Uterus (tissue), 4 donors: Measurements from ENCODE around the gene BEND6. TPM values are rescaled to one million over a fixed set of nuclear protein-coding genes. Genes with fewer than 3 reads are reported as not detected.
A peak's percentile ranks its signal among the peaks of the same experiment; 100 is the strongest.

Experiments
- DNase-seq, 2 donors: peaks; one replicate each; pipeline ENCODE4 v3.0.0-alpha.2; 2019 to 2020
- H3K27ac ChIP-seq, 2 donors: fragments of 200-600 bp; sonication (generic); 1 replicate in 1 of 2; 2 replicates in 1 of 2; pipeline ENCODE4 v1.5.1; 2016 to 2018
- H3K27me3 ChIP-seq, 2 donors: fragments of 200-600 bp; sonication (generic); one replicate each; pipeline ENCODE4 v1.5.1; 2018 to 2019; ENCODE audit warnings: control low read depth in 1 of 2
- H3K36me3 ChIP-seq, 2 donors: fragments of 200-600 bp; sonication (generic); one replicate each; pipeline ENCODE4 v1.5.1; 2019; ENCODE audit warnings: control low read depth in 1 of 2
- H3K4me1 ChIP-seq, 2 donors: fragments of 200-600 bp; sonication (generic); one replicate each; pipeline ENCODE4 v1.5.1; 2018 to 2019; ENCODE audit warnings: control low read depth in 1 of 2
- H3K4me3 ChIP-seq, 2 donors: fragments of 200-600 bp; sonication (generic); 1 replicate in 1 of 2; 2 replicates in 1 of 2; pipeline ENCODE4 v1.5.1; 2018 to 2019; ENCODE audit warnings: mild to moderate bottlenecking in 1 of 2
- H3K9me3 ChIP-seq, 2 donors: fragments of 200-600 bp; sonication (generic); one replicate each; pipeline ENCODE4 v1.5.1; 2019; ENCODE audit warnings: control low read depth in 1 of 2
- POLR2A ChIP-seq, 2 donors: fragments of 450-650 bp; IDR thresholded peaks; one replicate each; pipeline ENCODE4 v1.6.1; 2016; ENCODE audit warnings: antibody characterized with exemption in 2 of 2, mild to moderate bottlenecking in 1 of 2, moderate library complexity in 1 of 2
- intact Hi-C: fragments of 100-400 bp; cut with DNase I; formaldehyde crosslinking; loops from one replicate; pipeline ENCODE4 v1.15.1; 2023; ENCODE audit warnings: low total_unique reads
- total RNA-seq, 4 donors: library from RNA; depleted of rRNA in 3 of 4; stranded (reverse); fragments of >200 nt in 3 of 4; gene quantifications; one replicate each; pipeline versions ENCODE4 v1.1.0 to v1.2.4, GENCODE V29; 2014 to 2023
- TF ChIP-seq, protein P1 (sequence below), 4 experiments: fragments of 200-600 bp in 2 of 4; fragments of 450-650 bp in 2 of 4; sonication (generic) in 2 of 4; IDR thresholded peaks; one replicate each; pipeline ENCODE4 v1.5.1; 2016 to 2019; ENCODE audit warnings: antibody characterized with exemption in 4 of 4, mild to moderate bottlenecking in 2 of 4, moderate library complexity in 1 of 4
- donor health status: DM: yes; HTN: yes; CAD: no.

Gene BEND6
- total RNA-seq, 4 donors from 2014 or later = 3.8 to 10.2 (median 4.5) TPM

DNA sequence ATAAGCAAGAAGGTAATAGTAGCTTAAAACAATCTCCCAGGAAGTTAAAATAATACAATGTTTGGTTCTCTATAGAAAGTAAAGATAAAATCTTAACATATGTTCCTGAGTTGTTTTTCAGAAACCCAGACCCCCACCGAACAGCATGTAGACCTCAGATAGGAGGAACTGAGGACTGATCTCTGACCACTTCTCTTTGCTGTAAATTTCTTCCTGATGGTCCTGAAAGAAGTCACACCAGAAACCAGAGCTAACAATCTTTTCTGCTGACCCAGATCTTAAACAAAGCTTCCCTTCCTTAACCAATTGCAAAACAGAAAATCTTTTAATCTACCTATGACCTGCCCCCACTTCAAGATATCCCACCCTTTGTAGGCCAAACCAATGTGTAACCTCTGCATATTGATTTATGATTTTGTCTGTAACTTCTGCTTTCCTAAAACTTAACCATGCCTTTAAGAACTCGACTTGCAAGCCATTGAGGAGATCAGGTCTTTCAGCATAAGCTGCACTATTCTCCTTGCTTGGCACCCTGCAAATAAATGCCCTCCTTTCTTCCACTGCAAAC is 21.9 kb upstream of the BEND6 start:
- Histone ChIP-seq H3K36me3 (no peaks in the 10 kb centered on the region), H3K27me3 (no peaks in the 10 kb centered on the region), H3K27ac (no peak overlapping the region), H3K4me1 (no peaks in the 10 kb centered on the region), H3K4me3 (no peak overlapping the region), H3K9me3 (no peaks in the 10 kb centered on the region)
- DNase-seq = no peak
- TF ChIP-seq POLR2A (IDR thresholded peaks at IDR 0.05) = no peak
- TF ChIP-seq, protein P1, sequence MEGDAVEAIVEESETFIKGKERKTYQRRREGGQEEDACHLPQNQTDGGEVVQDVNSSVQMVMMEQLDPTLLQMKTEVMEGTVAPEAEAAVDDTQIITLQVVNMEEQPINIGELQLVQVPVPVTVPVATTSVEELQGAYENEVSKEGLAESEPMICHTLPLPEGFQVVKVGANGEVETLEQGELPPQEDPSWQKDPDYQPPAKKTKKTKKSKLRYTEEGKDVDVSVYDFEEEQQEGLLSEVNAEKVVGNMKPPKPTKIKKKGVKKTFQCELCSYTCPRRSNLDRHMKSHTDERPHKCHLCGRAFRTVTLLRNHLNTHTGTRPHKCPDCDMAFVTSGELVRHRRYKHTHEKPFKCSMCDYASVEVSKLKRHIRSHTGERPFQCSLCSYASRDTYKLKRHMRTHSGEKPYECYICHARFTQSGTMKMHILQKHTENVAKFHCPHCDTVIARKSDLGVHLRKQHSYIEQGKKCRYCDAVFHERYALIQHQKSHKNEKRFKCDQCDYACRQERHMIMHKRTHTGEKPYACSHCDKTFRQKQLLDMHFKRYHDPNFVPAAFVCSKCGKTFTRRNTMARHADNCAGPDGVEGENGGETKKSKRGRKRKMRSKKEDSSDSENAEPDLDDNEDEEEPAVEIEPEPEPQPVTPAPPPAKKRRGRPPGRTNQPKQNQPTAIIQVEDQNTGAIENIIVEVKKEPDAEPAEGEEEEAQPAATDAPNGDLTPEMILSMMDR (IDR thresholded peaks at IDR 0.05) = no peak
- intact Hi-C loops = no loop called here

DNA sequence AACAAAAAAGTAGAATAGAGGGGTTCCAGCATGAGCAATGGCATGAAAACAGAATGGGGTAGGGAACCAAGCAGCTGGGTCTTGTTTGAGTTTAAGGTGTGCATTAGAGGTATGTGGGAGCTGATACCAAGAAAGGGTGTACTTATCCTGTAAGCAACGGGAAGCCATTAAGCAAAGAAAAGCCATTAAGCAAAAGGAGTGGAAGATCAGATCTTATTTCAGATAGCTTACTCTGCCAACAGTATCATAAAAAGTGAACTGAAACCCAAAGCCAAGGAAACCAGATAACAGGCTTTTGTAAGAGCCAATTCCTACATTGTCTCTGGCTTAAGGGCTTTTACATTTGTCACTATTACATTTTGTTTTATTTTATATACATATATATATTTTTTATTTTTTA is 21.3 kb upstream of the BEND6 start:
- Histone ChIP-seq H3K36me3 (no peaks in the 10 kb centered on the region), H3K27me3 (no peaks in the 10 kb centered on the region), H3K4me3 (no peak overlapping the region), H3K4me1 (no peaks in the 10 kb centered on the region), H3K9me3 (no peaks in the 10 kb centered on the region), H3K27ac (no peak overlapping the region)
- no peak for TF ChIP-seq POLR2A (IDR thresholded peaks at IDR 0.05)
- TF ChIP-seq, protein P1 (IDR thresholded peaks at IDR 0.05) = no peak
- no peak for DNase-seq
- intact Hi-C loops = no loop called here

DNA sequence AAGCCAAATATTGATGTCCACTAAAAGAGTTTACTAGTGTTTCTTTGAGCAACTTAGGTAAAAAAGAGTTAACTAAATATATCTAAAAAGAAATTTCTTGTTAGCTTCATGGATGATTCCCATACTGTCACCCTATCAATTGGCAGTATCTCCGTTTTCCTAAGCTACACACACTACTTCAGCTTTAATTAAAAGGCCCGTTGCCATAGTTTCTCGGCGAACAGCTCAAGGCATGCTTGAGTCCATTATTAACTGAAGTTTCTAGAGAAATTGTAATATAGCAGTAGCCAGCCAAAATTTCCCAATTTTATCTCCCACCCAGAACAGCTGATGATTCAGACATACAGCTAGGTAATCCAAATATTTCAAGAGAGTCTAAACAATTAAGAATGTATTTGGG is 20.0 kb upstream of the BEND6 start:
- intact Hi-C loops = no loop called here
- no peak for TF ChIP-seq POLR2A (IDR thresholded peaks at IDR 0.05)
- TF ChIP-seq, protein P1 (IDR thresholded peaks at IDR 0.05) = no peak
- H3K36me3 ChIP-seq = no peaks in the 10 kb centered on the region
- no peaks in the 10 kb centered on the region for H3K4me1 ChIP-seq
- no peaks in the 10 kb centered on the region for H3K9me3 ChIP-seq
- H3K27ac ChIP-seq = no peak overlapping the region
- DNase-seq = no peak
- no peaks in the 10 kb centered on the region for H3K27me3 ChIP-seq
- no peak overlapping the region for H3K4me3 ChIP-seq

DNA sequence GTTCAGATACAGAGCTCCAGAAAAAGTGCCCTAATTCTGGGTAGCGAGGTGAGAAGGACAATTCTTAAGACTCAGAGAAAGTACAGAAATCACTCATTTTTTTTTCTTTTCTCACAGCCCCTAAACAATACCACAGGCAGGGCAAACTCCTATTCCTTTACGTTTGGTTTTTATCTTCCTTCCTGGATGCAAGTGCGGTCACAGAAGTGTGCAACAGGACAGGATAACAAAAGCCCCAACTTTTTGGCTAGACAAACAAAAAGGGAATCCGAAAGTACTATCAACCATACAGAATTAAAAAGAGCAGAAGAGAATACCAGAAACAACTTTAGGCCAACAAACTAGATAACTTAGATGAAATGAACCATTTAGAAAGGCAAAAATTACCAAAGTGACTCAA is 18.4 kb upstream of the BEND6 start:
- no peak for TF ChIP-seq POLR2A (IDR thresholded peaks at IDR 0.05)
- TF ChIP-seq, protein P1 (IDR thresholded peaks at IDR 0.05) = no peak
- intact Hi-C loops = no loop called here
- Histone ChIP-seq H3K27ac (no peak overlapping the region), H3K36me3 (no peaks in the 10 kb centered on the region), H3K4me1 (no peaks in the 10 kb centered on the region), H3K9me3 (no peaks in the 10 kb centered on the region), H3K27me3 (no peaks in the 10 kb centered on the region), H3K4me3 (no peak overlapping the region)
- DNase-seq = no peak

DNA sequence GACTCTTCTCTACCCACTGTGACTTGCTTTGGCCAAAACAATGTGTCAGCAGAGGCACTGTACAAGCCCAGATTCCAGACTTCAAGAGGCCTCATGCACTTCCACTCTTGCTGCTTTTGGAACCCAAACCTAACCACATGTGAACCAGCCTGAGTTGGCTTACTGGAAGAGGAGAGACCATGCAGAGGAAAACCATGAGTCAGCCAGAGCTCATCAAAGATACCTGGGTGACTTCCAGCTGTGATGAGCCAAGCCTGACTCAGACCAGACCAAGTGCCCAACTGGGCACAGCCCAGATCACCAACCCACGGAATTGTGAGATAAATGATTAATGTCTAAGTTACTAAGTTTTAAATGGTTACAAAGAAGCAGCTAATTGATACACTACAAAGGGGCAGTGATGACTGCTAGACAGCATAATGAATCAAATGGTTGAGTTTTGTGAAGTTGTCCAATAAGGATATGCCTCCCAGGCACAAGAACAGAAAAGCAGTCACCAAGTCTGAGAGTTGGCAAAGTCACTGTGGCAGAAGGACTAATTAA is 16.2 kb upstream of the BEND6 start:
- no peak for TF ChIP-seq POLR2A (IDR thresholded peaks at IDR 0.05)
- TF ChIP-seq, protein P1 (IDR thresholded peaks at IDR 0.05) = no peak
- Histone ChIP-seq H3K36me3 (no peaks in the 10 kb centered on the region), H3K27me3 (no peaks in the 10 kb centered on the region), H3K4me1 (no peaks in the 10 kb centered on the region), H3K4me3 (no peak overlapping the region), H3K27ac (no peak overlapping the region), H3K9me3 (no peaks in the 10 kb centered on the region)
- peak in 1 of 2 donors; percentile 28 for DNase-seq
- intact Hi-C loops = no loop called here
